Measurements from ENCODE around the gene LRRC58. TPM values are rescaled to one million over a fixed set of nuclear protein-coding genes. Genes with fewer than 3 reads are reported as not detected.

The LRRC58 gene
- polyA plus RNA-seq, 2 of the 4 experiments (the other 2 are of a cell fraction), result 14.8 to 29.9 TPM

GRCh38 chr3:120348065-120348990, 826 bp downstream of the LRRC58 start:
- H3K4me2 ChIP-seq, result peak overlapping the region; percentile 94
- ATAC-seq, result peak; percentile 71 to 76; a peak in 5 of 6 replicates
- H3K4me3 ChIP-seq, result peak overlapping the region; percentile 70
- H3K4me1 ChIP-seq, result peaks cover 43% of the 10 kb centered on the region
- peak overlapping the region; percentile 91 to 95 for H3K27ac ChIP-seq
- no peaks in the 10 kb centered on the region for H3K9me3 ChIP-seq
- TF ChIP-seq, protein P1, sequence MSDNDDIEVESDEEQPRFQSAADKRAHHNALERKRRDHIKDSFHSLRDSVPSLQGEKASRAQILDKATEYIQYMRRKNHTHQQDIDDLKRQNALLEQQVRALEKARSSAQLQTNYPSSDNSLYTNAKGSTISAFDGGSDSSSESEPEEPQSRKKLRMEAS (IDR thresholded peaks at IDR 0.05), result peak; percentile 35; the same call in 1 of the 2 replicates
- TF ChIP-seq MAFK (IDR thresholded peaks at IDR 0.05; ENCODE audit: partially characterized antibody), result no peak
- TF ChIP-seq NFE2L2 (conservative IDR thresholded peaks at IDR 0.05; ENCODE audit: low read length), result no peak
- POLR2A ChIA-PET, result interaction anchor here (0.8 to 3.4 kb wide), 20 partner anchors 9 to 394 kb away, joined by 3 to 35 read pairs (median 4); partner anchors contain the start of genes FSTL1, GSK3B, GTF2E1 and NDUFB4
- no peak for FAIRE-seq
- CTCF ChIA-PET, result interaction anchor here (0.7 to 2.2 kb wide), 16 partner anchors 13 to 210 kb away, joined by 3 to 10 read pairs (median 4); no protein-coding TSS in a partner anchor
- WGBS (ENCODE audit: missing lambda C conversion rate), result 6% methylated on average over 21 of the region's 41 CpGs
- peak in 1 of 2 experiments; percentile 51 for DNase-seq (ENCODE audit: low read depth in 1 of 2, low spot score in 1 of 2)

GRCh38 chr3:120344349-120344748, 4.8 kb downstream of the LRRC58 start:
- 35% methylated on average over 1 of the region's 1 CpG for WGBS (ENCODE audit: missing lambda C conversion rate)
- no peak for ATAC-seq
- no peak for FAIRE-seq
- Histone ChIP-seq H3K27ac (no peak overlapping the region), H3K4me3 (no peak overlapping the region), H3K4me1 (peaks cover 33% of the 10 kb centered on the region), H3K9me3 (peaks cover 15% of the 10 kb centered on the region), H3K4me2 (peak overlapping the region; percentile 23; the same call in 1 of the 3 replicates)
- ChIA-PET CTCF (interaction anchor here (1.0 to 1.3 kb wide), 2 partner anchors 24 to 74 kb away, joined by 3 read pairs; no protein-coding TSS in a partner anchor), POLR2A (interaction anchor here (0.6 kb wide), 1 partner anchor 12 kb away, joined by 8 read pairs; no protein-coding TSS in a partner anchor)
- TF ChIP-seq FOSB (CRISPR knock-in tag; IDR thresholded peaks at IDR 0.05) (no peak), PHF8 (IDR thresholded peaks at IDR 0.05; ENCODE audit: borderline replicate concordance, low read depth) (no peak), ELK1 (IDR thresholded peaks at IDR 0.05; ENCODE audit: low read depth, low read length) (no peak), EP300 (IDR thresholded peaks at IDR 0.05) (no peak), CHD4 (IDR thresholded peaks at IDR 0.05; ENCODE audit: borderline replicate concordance) (no peak)
- DNase-seq (ENCODE audit: low read depth in 1 of 2, low spot score in 1 of 2), result no peak

- peaks cover 19% of the 10 kb centered on the region for H3K9me3 ChIP-seq
- CTCF ChIA-PET, result interaction anchor here (1.6 to 1.7 kb wide), 2 partner anchors 27 to 97 kb away, joined by 4 to 6 read pairs; no protein-coding TSS in a partner anchor
- TF ChIP-seq ZSCAN20 (CRISPR knock-in tag; IDR thresholded peaks at IDR 0.05), result no peak
- ATAC-seq (no peak), DNase-seq (ENCODE audit: low read depth in 1 of 2, low spot score in 1 of 2) (no peak), FAIRE-seq (no peak)
- H3K4me3 ChIP-seq, result no peak overlapping the region
- H3K4me1 ChIP-seq, result peaks cover 25% of the 10 kb centered on the region
- 92% methylated on average over 5 of the region's 8 CpGs for WGBS (ENCODE audit: missing lambda C conversion rate)
- H3K4me2 ChIP-seq, result no peak overlapping the region
- POLR2A ChIA-PET, result no interaction called here
- no peak overlapping the region for H3K27ac ChIP-seq
These were observed 7.4 kb downstream of the LRRC58 start for GRCh38 chr3:120341658-120342346.

DNA sequence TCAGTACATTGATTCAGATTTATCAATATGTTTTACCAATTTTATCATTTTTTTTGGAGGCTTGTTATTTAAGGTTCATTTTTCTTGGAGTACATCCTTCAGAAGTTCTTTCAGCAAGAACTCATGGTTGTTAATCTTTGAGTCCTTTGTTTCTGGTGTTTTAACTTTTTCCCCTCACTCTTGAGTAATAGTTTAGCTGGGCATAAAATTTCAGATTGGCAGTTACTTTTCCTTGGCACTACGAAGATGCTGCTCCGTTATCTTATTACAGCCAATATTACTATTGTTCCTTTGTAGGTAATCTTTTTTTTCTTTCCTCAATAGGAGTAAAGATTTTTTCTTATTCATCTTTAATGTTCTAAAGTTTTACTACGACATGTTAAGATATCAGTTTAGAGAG, 9.8 kb downstream of the LRRC58 start:
- no peak for DNase-seq (ENCODE audit: low read depth in 1 of 2, low spot score in 1 of 2)
- ChIA-PET POLR2A (interaction anchor here (1.2 kb wide), 1 partner anchor 10 kb away, joined by 4 read pairs; the partner anchor contains the start of gene LRRC58), CTCF (no interaction called here)
- Histone ChIP-seq H3K4me1 (peaks cover 3% of the 10 kb centered on the region; the same call in 2 of the 3 replicates), H3K27ac (no peak overlapping the region), H3K9me3 (peaks cover 19% of the 10 kb centered on the region), H3K4me2 (no peak overlapping the region), H3K4me3 (no peak overlapping the region)
- ATAC-seq, result no peak
- 91% methylated on average over 3 of the region's 3 CpGs for WGBS (ENCODE audit: missing lambda C conversion rate)
- FAIRE-seq, result no peak
- TF ChIP-seq NFE2L2 (conservative IDR thresholded peaks at IDR 0.05; ENCODE audit: low read length), result no peak
- TF ChIP-seq RAD21 (conservative IDR thresholded peaks at IDR 0.05 in 1 of 2, IDR thresholded peaks at IDR 0.05 in 1 of 2), result no peak
- no peak for TF ChIP-seq SREBF2 (IDR thresholded peaks at IDR 0.05)
- TF ChIP-seq, protein P1 (IDR thresholded peaks at IDR 0.05), result no peak
- no peak for TF ChIP-seq ZSCAN20 (CRISPR knock-in tag; IDR thresholded peaks at IDR 0.05)
- TF ChIP-seq BHLHE40 (IDR thresholded peaks at IDR 0.05; ENCODE audit: low read depth, low read length), result no peak
- no peak for TF ChIP-seq ESRRA (IDR thresholded peaks at IDR 0.05; ENCODE audit: borderline replicate concordance, low read length)
- TF ChIP-seq HDAC2 (IDR thresholded peaks at IDR 0.05), result no peak
- TF ChIP-seq FOSB (CRISPR knock-in tag; IDR thresholded peaks at IDR 0.05), result no peak
- no peak for TF ChIP-seq ELK1 (IDR thresholded peaks at IDR 0.05; ENCODE audit: low read depth, low read length)
- TF ChIP-seq CEBPB (IDR thresholded peaks at IDR 0.05), result no peak
- TF ChIP-seq CBX8 (IDR thresholded peaks at IDR 0.05), result no peak
- TF ChIP-seq EHMT2 (IDR thresholded peaks at IDR 0.05; ENCODE audit: low read depth), result no peak
- TF ChIP-seq JUNB (IDR thresholded peaks at IDR 0.05), result no peak
- no peak for TF ChIP-seq TFCP2L1 (CRISPR knock-in tag; IDR thresholded peaks at IDR 0.05)
- TF ChIP-seq KDM1A (IDR thresholded peaks at IDR 0.05; ENCODE audit: low read depth), result no peak
- TF ChIP-seq, protein P2, sequence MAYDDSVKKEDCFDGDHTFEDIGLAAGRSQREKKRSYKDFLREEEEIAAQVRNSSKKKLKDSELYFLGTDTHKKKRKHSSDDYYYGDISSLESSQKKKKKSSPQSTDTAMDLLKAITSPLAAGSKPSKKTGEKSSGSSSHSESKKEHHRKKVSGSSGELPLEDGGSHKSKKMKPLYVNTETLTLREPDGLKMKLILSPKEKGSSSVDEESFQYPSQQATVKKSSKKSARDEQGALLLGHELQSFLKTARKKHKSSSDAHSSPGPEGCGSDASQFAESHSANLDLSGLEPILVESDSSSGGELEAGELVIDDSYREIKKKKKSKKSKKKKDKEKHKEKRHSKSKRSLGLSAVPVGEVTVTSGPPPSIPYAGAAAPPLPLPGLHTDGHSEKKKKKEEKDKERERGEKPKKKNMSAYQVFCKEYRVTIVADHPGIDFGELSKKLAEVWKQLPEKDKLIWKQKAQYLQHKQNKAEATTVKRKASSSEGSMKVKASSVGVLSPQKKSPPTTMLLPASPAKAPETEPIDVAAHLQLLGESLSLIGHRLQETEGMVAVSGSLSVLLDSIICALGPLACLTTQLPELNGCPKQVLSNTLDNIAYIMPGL (CRISPR knock-in tag; IDR thresholded peaks at IDR 0.05; ENCODE audit: borderline replicate concordance), result no peak
- no peak for TF ChIP-seq HOXB5 (CRISPR knock-in tag; IDR thresholded peaks at IDR 0.05)

All from A549 (cell line).